UCSD-AML1 (cell line): ENCODE measurements around the gene SP140L.
"Not testable (repeated sequence)": the region's sequence is repeated elsewhere in the genome, so short reads cannot be mapped to it uniquely, and the experiment has no call there.

Experiments
- DNase-seq: peaks from one replicate; lab custom pipeline; 2025; ENCODE audit not compliant: unreplicated experiment; lab: John Stamatoyannopoulos, UW

The SP140L gene

GRCh38 chr2:230362030-230362691 lies 35.2 kb downstream of the SP140L start:
- no peak for DNase-seq

- DNase-seq, result no peak
These were observed 55.1 kb downstream of the SP140L start for GRCh38 chr2:230382108-230382507.

- no peak for DNase-seq
These were observed 56.5 kb downstream of the SP140L start for GRCh38 chr2:230383453-230383852.

- no peak for DNase-seq
These were observed 58.0 kb downstream of the SP140L start for GRCh38 chr2:230384986-230385385.

- DNase-seq, result no peak
These were observed 67.3 kb downstream of the SP140L start for GRCh38 chr2:230394301-230394700.

- DNase-seq, result not testable (repeated sequence)
These were observed 71.7 kb downstream of the SP140L start for GRCh38 chr2:230398698-230399097.

GRCh38 chr2:230400041-230400440 lies 73.0 kb downstream of the SP140L start:
- DNase-seq, result no peak

- DNase-seq, result no peak
These were observed 73.5 kb downstream of the SP140L start for GRCh38 chr2:230400454-230400853.

- DNase-seq, result not testable (repeated sequence)
These were observed 74.0 kb downstream of the SP140L start for GRCh38 chr2:230401026-230401425.

GRCh38 chr2:230403746-230404145 lies 76.8 kb downstream of the SP140L start:
- no peak for DNase-seq

- no peak for DNase-seq
These were observed 78.8 kb downstream of the SP140L start for GRCh38 chr2:230405824-230406223.

GRCh38 chr2:230408244-230408842 lies 81.3 kb downstream of the SP140L start:
- no peak for DNase-seq

- DNase-seq, result peak; percentile 21
These were observed 82.3 kb downstream of the SP140L start for GRCh38 chr2:230409316-230409715.

GRCh38 chr2:230410263-230410662 lies 83.3 kb downstream of the SP140L start:
- DNase-seq, result no peak

- DNase-seq, result no peak
These were observed 84.0 kb downstream of the SP140L start for GRCh38 chr2:230410861-230411569.

- peak; percentile 68 for DNase-seq
These were observed 84.8 kb downstream of the SP140L start for GRCh38 chr2:230411570-230412370.

GRCh38 chr2:230412371-230412711 lies 85.3 kb downstream of the SP140L start:
- no peak for DNase-seq

GRCh38 chr2:230412846-230413245 lies 85.9 kb downstream of the SP140L start:
- DNase-seq, result no peak

- no peak for DNase-seq
These were observed 86.5 kb downstream of the SP140L start for GRCh38 chr2:230413479-230413878.

- no peak for DNase-seq
These were observed 87.3 kb downstream of the SP140L start for GRCh38 chr2:230414302-230414701.

GRCh38 chr2:230416061-230416721 lies 89.2 kb downstream of the SP140L start, which contains the start of gene SP100:
Gene SP100 (plus strand): TSS chr2:230416201. CDS start chr2:230416297, 96 bp downstream.
- DNase-seq, result peak; percentile 72
